HG02870 (cell line): ENCODE measurements around the gene CARD16.
"Not testable (repeated sequence)": the region's sequence is repeated elsewhere in the genome, so short reads cannot be mapped to it uniquely, and the experiment has no call there.

Source experiments
- ATAC-seq: cut with Tn5 transposase; IDR thresholded peaks from one replicate; pipeline ENCODE4 v1.9.1; 2021; ENCODE audit warnings: mild to moderate bottlenecking, moderate library complexity; ENCODE audit not compliant: unreplicated experiment

The CARD16 gene

GRCh38 chr11:105044557-105045524 lies at the start of gene CARD16:
TSS of gene CARD16 (minus strand) at chr11:105045335. CDS start at chr11:105045297, 38 bp downstream.
- peak; percentile 99 for ATAC-seq

DNA sequence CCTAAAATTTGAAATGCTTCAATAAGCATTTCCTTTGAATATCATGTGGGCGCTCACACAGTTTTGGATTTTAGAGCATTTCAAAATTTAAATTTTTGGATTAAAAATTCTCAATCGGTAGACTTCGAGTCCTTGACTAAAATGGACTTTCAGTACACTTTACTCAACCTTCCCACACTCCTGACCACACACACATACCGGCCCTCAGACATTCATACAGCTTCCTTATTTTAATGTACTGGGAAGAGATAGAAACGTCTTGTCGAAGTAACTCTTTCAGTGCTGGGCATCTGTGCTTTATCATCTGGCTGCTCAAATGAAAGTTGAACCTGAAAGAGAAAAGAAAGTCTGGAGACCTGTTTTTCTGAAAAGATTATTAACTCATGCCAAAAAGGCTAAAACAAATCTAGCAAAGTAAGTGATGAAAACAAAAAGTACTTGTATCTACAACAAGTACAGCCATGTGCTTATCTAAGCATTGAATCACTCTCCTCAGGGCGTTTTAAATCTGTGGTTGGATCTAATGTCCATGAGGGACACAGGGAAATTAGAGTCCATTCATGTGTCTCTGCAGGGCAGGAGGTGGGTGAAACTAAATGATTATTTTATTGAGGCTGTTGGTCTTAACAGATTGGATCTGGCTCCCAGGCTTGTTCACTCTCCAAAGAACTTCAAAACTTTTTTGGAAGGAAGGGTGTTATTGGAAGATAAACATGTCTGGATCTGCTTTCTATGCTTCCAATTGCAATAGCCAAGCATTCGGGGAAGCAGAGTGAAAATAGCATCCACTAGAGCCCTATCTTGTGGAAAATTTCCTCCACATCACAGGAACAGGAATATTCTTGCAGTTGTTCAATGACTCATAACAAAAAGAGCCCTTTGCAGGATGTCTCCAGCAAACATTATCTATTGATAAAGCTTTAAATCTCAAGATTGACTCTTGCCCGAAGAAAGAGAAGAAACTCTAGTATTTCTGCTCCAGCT lies 47.4 kb upstream of the CARD16 start:
- ATAC-seq = no peak

- ATAC-seq = no peak
These were observed 36.4 kb upstream of the CARD16 start for GRCh38 chr11:105081412-105082150.

- not testable (repeated sequence) for ATAC-seq
These were observed 35.2 kb upstream of the CARD16 start for GRCh38 chr11:105080171-105080906.

DNA sequence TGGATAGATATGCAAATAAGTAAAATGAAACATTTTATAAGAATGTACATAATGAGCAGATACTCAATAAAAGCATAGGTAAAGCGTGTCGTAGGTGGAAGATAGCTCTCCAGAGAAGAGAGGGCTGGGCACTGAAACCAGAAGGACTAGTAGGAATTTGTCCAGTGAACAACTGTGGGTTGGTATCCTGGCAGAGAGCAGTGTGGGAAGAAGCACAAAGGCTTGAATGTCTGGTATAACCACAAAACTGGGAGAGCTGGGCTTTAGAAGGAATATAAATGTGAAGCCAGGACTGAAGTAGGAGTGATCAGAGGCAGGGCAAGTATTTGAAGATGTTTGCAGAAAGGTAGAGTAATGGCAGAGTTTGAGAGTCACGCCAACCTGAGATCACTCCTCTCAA lies 33.1 kb upstream of the CARD16 start:
- ATAC-seq = no peak

DNA sequence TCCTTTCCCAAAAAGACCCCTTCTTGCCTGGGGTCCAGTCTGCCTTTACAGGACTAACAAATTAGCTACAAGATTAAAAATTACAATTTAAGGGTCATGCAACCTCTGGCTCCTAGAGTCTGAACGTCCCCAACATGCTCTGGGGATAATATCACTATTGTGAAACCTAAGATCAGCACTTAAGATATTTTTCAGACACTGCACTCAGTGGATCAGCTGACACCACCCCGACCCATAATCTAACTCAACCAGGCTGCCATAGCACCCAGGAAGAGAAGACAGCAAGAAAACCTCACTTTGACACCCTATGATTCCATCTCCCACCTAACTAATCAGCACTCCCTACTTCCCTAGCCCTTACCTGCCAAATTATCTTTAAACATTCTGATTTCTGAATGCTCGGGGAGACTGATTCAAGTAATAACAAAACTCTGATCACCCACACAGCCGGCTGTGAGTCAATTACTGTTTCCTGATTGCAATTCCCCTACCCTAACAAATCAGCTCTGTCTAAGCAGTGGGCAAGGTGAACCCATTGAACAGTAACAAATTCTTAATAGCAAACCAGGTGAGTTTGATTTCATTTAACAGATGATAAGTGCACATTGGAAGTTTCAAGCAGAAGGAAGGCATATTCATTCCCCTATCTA lies 32.1 kb upstream of the CARD16 start:
- peak; percentile 73 for ATAC-seq

DNA sequence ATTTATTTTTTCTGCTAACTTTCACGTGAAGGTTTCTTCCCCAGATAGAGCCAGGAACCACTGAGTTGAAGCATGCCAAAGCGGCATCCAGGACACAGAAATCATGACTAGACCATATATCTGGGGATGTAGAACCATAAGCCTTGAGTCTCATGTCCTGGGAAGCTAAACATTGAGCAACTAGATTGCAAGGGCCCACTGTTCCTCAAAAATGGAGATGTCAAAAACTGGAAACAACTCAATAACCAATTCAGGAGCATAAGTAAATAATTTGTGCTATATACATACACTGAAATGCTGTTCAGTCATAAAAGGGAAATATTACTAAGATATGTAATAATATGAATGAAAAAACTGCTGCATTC lies 29.0 kb upstream of the CARD16 start:
- no peak for ATAC-seq

DNA sequence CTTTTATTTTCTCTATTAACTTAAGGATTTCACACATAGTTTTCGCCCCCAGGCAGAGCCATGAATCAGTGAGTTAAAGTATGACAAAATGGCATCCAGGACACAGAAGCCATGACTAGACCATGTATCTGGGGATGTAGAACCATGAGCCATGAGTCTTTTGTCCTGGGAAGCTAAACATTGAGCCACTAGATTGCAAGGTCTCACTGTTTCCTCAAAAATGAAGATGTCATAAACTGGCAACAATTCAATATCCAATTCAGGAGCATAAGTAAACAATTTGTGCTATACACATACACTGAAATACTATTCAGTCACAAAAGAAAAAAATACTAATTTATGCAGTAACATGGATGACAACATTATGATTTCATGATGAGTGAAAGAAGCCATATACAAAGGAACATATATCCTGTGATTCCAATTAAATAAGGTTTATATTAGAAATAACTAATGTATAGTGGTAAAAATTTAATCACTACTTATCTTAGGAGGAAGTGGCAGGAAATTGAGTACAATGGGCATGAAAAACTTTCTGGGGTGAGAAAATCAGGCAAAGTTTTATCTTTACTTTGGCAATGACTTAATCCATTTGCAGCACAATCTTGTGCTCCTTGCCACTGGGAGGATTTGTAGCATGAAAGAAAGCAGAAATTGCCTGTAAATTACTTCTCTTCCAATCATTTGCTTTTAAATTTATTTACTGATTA lies 28.5 kb upstream of the CARD16 start:
- ATAC-seq = no peak

DNA sequence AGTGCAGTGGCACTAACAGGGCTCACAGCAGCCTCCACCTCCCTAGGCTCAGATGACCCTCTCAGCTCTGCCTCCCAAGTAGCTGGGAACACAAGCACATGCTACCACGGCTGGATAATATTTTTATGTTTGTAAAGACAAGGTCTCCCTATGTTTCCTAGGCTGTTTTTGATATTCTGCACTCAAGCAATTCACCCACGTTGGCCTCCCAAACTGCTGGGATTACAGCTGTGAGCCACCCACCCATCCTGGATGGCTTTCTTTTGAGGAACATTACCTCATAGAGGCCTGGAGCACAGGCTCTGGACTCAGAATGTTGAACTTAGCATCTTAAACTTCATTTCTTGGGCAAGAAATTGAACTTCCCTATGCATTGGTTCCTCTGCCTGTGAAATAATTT lies 26.9 kb upstream of the CARD16 start:
- ATAC-seq = not testable (repeated sequence)

DNA sequence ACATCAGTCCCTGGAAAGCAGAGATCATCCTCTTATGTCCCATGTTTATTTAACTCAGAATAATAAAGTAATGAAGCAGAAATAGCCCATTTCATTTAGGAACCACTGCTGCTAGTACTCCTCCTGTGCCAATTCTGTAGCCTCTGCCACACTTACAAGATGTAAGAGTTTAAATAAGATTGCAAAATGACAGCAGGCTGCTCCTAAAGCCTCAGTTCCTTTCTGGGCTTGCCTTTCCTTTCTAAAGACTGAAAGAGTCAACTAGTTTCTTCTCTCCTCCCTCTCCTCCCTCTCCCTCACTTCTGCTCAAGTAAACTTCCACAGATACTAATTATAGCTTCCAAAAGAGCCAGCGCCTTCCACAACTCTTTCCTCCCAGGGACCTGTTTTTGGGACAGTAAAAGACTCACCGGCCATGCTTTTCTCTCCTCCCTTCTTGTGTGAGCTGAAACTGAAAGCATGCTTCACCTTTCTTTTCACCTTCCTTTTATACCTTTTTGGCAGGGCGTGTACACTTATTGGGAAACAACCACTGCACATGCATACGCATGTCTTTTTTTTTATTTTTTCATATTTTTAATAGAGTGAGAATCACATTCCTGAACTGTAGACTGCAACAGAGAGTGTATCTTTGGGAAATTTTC lies 26.1 kb upstream of the CARD16 start:
- ATAC-seq = no peak

DNA sequence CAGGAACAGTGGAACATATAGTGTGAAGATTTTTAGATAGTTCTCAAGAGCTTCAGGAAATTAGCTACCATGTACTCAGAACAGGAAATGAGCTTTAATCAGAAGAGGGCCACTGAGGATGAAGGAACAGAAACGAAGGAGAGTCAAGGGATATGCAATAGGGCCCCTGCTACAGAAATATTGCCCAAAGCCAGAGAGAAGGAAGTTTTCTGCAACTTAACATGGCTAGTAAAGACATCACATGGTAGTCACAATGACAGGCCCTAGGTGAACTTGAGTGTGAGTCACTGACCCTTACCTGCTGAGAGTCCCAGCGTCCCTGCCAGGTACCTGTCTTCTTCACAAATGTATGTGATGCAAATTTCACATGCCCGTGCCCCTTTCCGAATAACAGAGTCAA lies 25.2 kb upstream of the CARD16 start:
- no peak for ATAC-seq

DNA sequence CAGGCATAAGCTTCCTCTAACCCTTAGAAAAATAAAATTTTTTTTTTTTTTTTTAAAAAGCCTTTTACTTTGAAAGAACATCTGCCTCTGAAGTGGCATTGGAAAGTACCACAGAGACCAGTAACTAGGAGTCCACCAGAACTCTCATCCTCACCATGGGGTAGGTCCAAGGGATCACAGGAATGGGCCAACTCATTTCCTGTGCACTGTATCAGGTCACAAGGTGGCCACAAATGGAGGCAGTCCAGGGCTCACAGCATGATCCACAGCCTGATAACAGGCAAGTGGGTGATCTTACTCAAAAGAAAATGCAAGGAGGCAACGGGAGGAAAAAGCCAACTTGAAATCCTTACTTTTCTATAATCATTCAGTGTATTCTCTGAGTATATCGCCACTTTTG lies 24.6 kb upstream of the CARD16 start:
- ATAC-seq = not testable (repeated sequence)

- ATAC-seq = not testable (repeated sequence)
These were observed 18.3 kb upstream of the CARD16 start for GRCh38 chr11:105063245-105063941.

GRCh38 chr11:105057432-105057831 lies 12.3 kb upstream of the CARD16 start:
- ATAC-seq = no peak

- no peak for ATAC-seq
These were observed 11.3 kb upstream of the CARD16 start for GRCh38 chr11:105056446-105056845.

GRCh38 chr11:105054723-105055493 lies 9.8 kb upstream of the CARD16 start:
- ATAC-seq = no peak

DNA sequence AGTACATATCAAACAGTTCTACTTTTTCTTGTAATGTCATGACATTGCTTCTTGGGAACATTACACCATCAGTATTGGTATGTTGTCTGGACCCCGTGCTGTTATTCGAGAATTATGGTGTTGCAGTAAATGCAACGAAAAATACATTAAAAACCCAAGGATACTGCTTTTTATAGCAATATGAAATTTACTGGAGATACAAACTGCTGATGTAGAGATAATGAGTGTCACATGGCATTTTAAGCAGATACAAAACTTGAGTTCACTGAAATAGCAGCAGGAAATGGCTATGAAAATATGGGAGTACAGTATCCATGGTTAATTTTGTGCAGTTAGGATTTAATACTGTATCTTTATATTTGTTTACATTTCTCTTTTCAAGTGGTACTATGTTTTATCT lies 7.4 kb upstream of the CARD16 start:
- no peak for ATAC-seq
